HepG2 (cell line): ENCODE data around the gene SYNE2. TPM values are rescaled to one million over a fixed set of nuclear protein-coding genes. Genes with fewer than 3 reads are reported as not detected.

ENCODE experiments used
- GABPB1 ChIP-seq: IDR thresholded peaks from 2 replicates; pipeline ENCODE4 v1.6.1; 2016; ENCODE audit warnings: mild to moderate bottlenecking, missing genetic modification reagents, moderate library complexity, missing compliant biosample characterization
- KDM4B ChIP-seq: sonication (generic); formaldehyde crosslinking; IDR thresholded peaks from 2 replicates; pipeline ENCODE4 v1.4.0; 2020; ENCODE audit warnings: missing genetic modification reagents
- SYNCRIP ChIP-seq: fragments of 200-400 bp; formaldehyde crosslinking; IDR thresholded peaks from 2 replicates; pipeline ENCODE4 v1.6.1; 2018; ENCODE audit warnings: mild to moderate bottlenecking, low read depth, low read length; ENCODE audit not compliant: insufficient read depth
- ZHX1 ChIP-seq: sonication (generic); formaldehyde crosslinking; IDR thresholded peaks from 2 replicates; pipeline ENCODE4 v1.8.1; 2022; ENCODE audit warnings: low read depth, mild to moderate bottlenecking, missing genetic modification reagents
- ZNF646 ChIP-seq: sonication (generic); formaldehyde crosslinking; IDR thresholded peaks from 2 replicates; pipeline ENCODE4 v1.9.0; 2021; ENCODE audit warnings: mild to moderate bottlenecking, missing genetic modification reagents
- ZNF784 ChIP-seq: sonication (generic); formaldehyde crosslinking; IDR thresholded peaks from 2 replicates; pipeline ENCODE4 v1.5.1; 2020; ENCODE audit warnings: missing genetic modification reagents, mild to moderate bottlenecking, borderline replicate concordance
- polyA plus RNA-seq, 8 experiments: library from polyadenylated mRNA; depleted of rRNA in 3 of 8; stranded (reverse) in 7 of 8; unstranded in 1 of 8; fragments of >200 nt; fragmentation: Illumina TruSeq in 4 of 8; extraction: Trizol in 4 of 8; gene quantifications; 2 replicates each; pipeline versions ENCODE4 v1.2.1 to v1.2.3, GENCODE V29; 2011 to 2016; ENCODE audit warnings: low read depth in 4 of 8, missing spikeins in 1 of 8, mixed read lengths in 1 of 8; ENCODE audit not compliant: insufficient read depth in 1 of 8
- total RNA-seq, 5 experiments: library from RNA; depleted of rRNA; stranded (reverse); fragments of >200 nt; fragmentation: Illumina TruSeq; extraction: Trizol; gene quantifications; 2 replicates each; pipeline ENCODE4 v1.2.3, GENCODE V29; 2016; ENCODE audit warnings: low read depth in 1 of 5

SYNE2 gene
- total and polyA plus RNA-seq, 2 of the 13 experiments (the other 11 are each of a cell fraction or from before 2014, with no cell fraction given), result 6.2 to 13.3 TPM

- no peak for TF ChIP-seq ZNF646
- TF ChIP-seq ZNF784 (CRISPR knock-in tag), result no peak
- TF ChIP-seq GABPB1 (CRISPR knock-in tag), result no peak
- TF ChIP-seq ZHX1 (CRISPR knock-in tag), result no peak
- TF ChIP-seq SYNCRIP, result no peak
- TF ChIP-seq KDM4B (CRISPR knock-in tag), result no peak
Measured at GRCh38 chr14:63966407-63966806, 113.6 kb downstream of the SYNE2 start (continued).
